ENCODE measurements around the gene STAC2. TPM values are rescaled to one million over a fixed set of nuclear protein-coding genes. Genes with fewer than 3 reads are reported as not detected.
"Not testable (repeated sequence)": the region's sequence is repeated elsewhere in the genome, so short reads cannot be mapped to it uniquely, and the experiment has no call there.

The STAC2 gene
- total and polyA plus RNA-seq, 12 donors, result 0.22 to 1.1 (median 0.48) TPM; not detected in 5

DNA sequence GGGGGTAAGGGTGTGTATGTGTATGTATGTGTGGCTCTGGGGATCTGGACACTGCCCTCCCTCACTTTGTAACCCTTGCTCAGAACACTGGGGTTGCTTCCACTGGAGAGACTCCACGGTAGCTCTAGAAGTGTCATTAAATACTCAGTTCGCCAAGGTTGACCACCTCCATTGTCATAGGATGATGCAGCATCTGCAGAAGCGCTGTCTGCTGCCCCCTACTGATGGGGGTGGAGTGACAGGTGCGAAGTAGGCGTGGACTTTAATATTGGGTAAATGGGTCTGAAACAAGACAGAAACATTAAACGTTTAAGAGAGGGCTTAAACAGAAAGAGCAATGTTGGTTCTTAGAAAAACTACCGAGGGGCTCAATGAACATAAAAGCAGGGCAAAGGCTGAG, 35.5 kb upstream of the STAC2 start:
- peaks cover 0 to 66% of the 10 kb centered on the region in 2 donors for H3K36me3 ChIP-seq (replicated peaks in 1 of 2)
- no peak for TF ChIP-seq POLR2A (IDR thresholded peaks at IDR 0.05)
- TF ChIP-seq, protein P1, sequence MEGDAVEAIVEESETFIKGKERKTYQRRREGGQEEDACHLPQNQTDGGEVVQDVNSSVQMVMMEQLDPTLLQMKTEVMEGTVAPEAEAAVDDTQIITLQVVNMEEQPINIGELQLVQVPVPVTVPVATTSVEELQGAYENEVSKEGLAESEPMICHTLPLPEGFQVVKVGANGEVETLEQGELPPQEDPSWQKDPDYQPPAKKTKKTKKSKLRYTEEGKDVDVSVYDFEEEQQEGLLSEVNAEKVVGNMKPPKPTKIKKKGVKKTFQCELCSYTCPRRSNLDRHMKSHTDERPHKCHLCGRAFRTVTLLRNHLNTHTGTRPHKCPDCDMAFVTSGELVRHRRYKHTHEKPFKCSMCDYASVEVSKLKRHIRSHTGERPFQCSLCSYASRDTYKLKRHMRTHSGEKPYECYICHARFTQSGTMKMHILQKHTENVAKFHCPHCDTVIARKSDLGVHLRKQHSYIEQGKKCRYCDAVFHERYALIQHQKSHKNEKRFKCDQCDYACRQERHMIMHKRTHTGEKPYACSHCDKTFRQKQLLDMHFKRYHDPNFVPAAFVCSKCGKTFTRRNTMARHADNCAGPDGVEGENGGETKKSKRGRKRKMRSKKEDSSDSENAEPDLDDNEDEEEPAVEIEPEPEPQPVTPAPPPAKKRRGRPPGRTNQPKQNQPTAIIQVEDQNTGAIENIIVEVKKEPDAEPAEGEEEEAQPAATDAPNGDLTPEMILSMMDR (IDR thresholded peaks at IDR 0.05), result peak in 1 of 6 experiments; percentile 11
- WGBS, 4 donors, result 80 to 84% (median 84%) methylated on average over 7 of the region's 7 CpGs

DNA sequence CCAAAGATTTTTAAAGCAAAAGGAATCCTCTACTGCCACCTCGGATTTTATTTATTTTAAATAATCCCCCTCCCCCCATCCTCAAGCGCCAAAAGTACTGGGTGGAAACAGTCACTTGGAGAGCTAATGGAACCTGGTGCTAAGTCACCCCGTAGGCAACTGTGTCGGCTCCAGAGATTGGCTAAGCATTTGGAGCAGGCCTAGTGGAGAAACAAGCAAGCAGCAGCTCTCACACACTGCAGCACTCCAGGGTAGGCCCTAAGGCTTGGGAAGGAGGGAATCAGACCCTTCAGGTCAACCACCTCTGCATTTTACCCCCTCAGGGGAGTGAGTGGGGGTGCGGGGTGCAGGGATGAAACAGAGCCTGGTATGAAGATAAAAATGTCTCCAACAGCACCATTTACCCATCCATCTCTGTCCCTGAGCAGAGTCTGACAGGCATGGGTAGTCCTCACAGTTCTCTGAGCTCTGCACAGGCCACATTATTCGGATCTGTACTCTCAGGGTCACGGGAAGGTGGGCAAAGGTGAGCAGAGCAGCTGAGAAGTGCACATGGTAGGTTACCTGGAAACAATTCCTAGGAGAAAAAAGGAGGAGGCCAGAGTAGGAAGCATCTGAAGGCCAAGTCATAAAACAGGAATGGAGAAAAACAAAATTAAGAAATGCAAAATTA, 27.2 kb upstream of the STAC2 start:
- H3K4me3 ChIP-seq, result no peak overlapping the region

More for the DNA sequence above, 35.5 kb upstream of the STAC2 start:
- DNase-seq, result no peak
- Histone ChIP-seq H3K9me3 (replicated peaks in 1 of 3) (no peaks in the 10 kb centered on the region), H3K27me3 (no peaks in the 10 kb centered on the region), H3K4me1 (replicated peaks in 1 of 2) (no peaks in the 10 kb centered on the region), H3K27ac (no peak overlapping the region), H3K4me3 (no peak overlapping the region)
- intact Hi-C loops (cut with DNase I), result no loop called here

DNA sequence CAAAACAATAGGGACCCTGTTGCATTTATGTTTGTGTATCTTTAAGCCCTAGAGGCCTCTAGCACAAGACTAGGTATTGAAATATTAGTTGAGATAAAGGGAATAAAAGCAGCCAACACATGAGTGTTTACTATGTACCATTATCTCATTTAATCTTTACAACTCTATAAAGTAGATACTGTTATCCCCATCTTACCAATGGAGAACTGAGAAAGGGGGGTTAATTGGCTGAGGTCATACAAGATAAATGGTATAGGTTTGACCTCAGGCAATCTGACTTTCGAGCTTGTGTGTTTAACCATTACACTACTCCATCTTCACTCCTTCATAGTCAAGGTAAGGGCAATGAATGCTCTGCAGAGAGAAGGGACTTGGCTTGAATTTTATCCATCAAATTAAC, 26.3 kb upstream of the STAC2 start:
- Histone ChIP-seq H3K9me3 (replicated peaks in 1 of 3) (no peaks in the 10 kb centered on the region), H3K4me3 (no peak overlapping the region), H3K27ac (no peak overlapping the region), H3K36me3 (replicated peaks in 1 of 2) (peaks cover 0 to 19% of the 10 kb centered on the region in 2 donors), H3K4me1 (replicated peaks in 1 of 2) (no peaks in the 10 kb centered on the region), H3K27me3 (no peaks in the 10 kb centered on the region)
- no peak for DNase-seq
- 68 to 78% (median 72%) methylated on average over 1 of the region's 1 CpG for WGBS, 4 donors
- no peak for TF ChIP-seq POLR2A (IDR thresholded peaks at IDR 0.05)
- TF ChIP-seq, protein P1 (IDR thresholded peaks at IDR 0.05), result no peak
- intact Hi-C loops (cut with DNase I), result no loop called here

More for the DNA sequence above, 27.2 kb upstream of the STAC2 start:
- H3K27ac ChIP-seq, result no peak overlapping the region
- no peak for TF ChIP-seq POLR2A (IDR thresholded peaks at IDR 0.05)
- TF ChIP-seq, protein P1 (IDR thresholded peaks at IDR 0.05), result no peak
- H3K4me1 ChIP-seq (replicated peaks in 1 of 2), result no peaks in the 10 kb centered on the region
- H3K9me3 ChIP-seq (replicated peaks in 1 of 3), result no peaks in the 10 kb centered on the region
- H3K27me3 ChIP-seq, result no peaks in the 10 kb centered on the region
- WGBS, 4 donors, result 77 to 83% (median 82%) methylated on average over 7 of the region's 7 CpGs
- no peak for DNase-seq
- intact Hi-C loops (cut with DNase I), result no loop called here
- peaks cover 0 to 25% of the 10 kb centered on the region in 2 donors for H3K36me3 ChIP-seq (replicated peaks in 1 of 2)

DNA sequence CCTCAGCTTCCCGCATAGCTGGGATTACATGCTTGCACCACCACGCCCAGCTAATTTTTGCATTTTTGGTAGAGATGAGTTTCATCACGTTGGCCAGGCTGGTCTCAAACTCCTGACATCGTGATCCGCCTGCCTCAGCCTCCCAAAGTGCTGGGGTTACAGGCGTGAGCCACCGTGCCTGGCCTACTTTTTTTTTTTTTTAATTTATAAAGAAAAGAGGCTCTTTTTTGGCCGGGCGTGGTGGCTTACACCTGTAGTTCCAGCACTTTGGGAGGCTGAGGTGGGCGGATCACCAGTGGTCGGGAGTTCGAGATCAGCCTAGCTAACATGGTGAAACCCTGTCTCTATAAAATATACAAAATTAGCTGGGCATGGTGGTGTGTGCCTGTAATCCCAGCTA, 24.3 kb upstream of the STAC2 start:
- H3K27me3 ChIP-seq; H3K4me1 ChIP-seq (replicated peaks in 1 of 2); DNase-seq; H3K4me3 ChIP-seq; H3K27ac ChIP-seq; H3K9me3 ChIP-seq (replicated peaks in 1 of 3); intact Hi-C loops (cut with DNase I): not testable (repeated sequence)
- WGBS, 4 donors, result 96 to 97% (median 96%) methylated on average over 12 of the region's 12 CpGs
- H3K36me3 ChIP-seq (replicated peaks in 1 of 2), result peaks cover 0 to 19% of the 10 kb centered on the region in 2 donors

DNA sequence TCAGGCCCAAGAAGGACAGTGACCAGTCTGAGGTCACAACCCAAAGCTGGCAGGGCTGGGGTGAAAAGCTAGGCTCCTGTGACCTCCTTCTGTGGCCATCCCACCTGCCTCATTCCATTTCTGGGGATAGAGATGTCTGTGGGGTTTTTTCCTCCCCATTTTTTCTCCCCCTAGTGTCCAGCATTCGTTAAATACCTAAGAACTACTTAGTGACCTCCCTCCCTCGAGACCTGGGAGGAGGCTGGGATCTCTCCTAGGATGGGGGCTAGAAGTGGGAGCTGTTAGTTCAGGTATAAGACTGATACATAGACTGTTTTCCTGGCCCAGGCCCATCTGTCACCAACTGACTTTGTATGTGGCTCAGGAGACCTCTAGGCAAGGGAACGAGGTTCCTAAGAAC, 20.5 kb upstream of the STAC2 start:
- no peaks in the 10 kb centered on the region for H3K4me1 ChIP-seq (replicated peaks in 1 of 2)
- H3K36me3 ChIP-seq (replicated peaks in 1 of 2), result no peaks in the 10 kb centered on the region
- TF ChIP-seq, protein P1 (IDR thresholded peaks at IDR 0.05), result no peak
- no peak for TF ChIP-seq POLR2A (IDR thresholded peaks at IDR 0.05)
- H3K27me3 ChIP-seq, result no peaks in the 10 kb centered on the region
- no peak overlapping the region for H3K4me3 ChIP-seq
- H3K9me3 ChIP-seq (replicated peaks in 1 of 3), result no peaks in the 10 kb centered on the region
- DNase-seq, result no peak
- H3K27ac ChIP-seq, result no peak overlapping the region
- intact Hi-C loops (cut with DNase I), result no loop called here
- WGBS, 4 donors, result 38 to 48% (median 43%) methylated on average over 3 of the region's 3 CpGs

Measured in adrenal gland (tissue), 12 donors.